GM12878 (cell line): Measurements from ENCODE around the gene EPB41L4B.

ENCODE experiments used
- CBX5 ChIP-seq: sonication (generic); IDR thresholded peaks from 2 replicates; pipeline ENCODE4 v1.6.1; 2016; ENCODE audit warnings: low read depth, moderate library complexity, mild to moderate bottlenecking, inconsistent platforms
- NFYB ChIP-seq: IDR thresholded peaks from 2 replicates; pipeline ENCODE4 v1.6.1; 2011; ENCODE audit warnings: low read depth, mild to moderate bottlenecking, low read length, improper control_type of control experiment, moderate library complexity; ENCODE audit not compliant: insufficient read depth
- NR2C2 ChIP-seq: IDR thresholded peaks from 2 replicates; pipeline ENCODE4 v1.6.1; 2011; ENCODE audit warnings: borderline replicate concordance, low read depth; ENCODE audit not compliant: control insufficient read depth, insufficient read length
- POLR2A ChIP-seq: IDR thresholded peaks from 2 replicates; pipeline ENCODE4 v1.6.1; 2011; ENCODE audit warnings: low read depth, mild to moderate bottlenecking, low read length
- RFX5 ChIP-seq: IDR thresholded peaks from 2 replicates; pipeline ENCODE4 v1.6.1; 2011; ENCODE audit warnings: low read depth, low read length, improper control_type of control experiment
- SMAD1 ChIP-seq: fragments of 450-650 bp; IDR thresholded peaks from 2 replicates; pipeline ENCODE4 v1.6.1; 2018; ENCODE audit warnings: mild to moderate bottlenecking, low read depth; ENCODE audit not compliant: partially characterized antibody
- SUZ12 ChIP-seq: fragments of 200-600 bp; sonication (generic); IDR thresholded peaks from one replicate; pipeline ENCODE4 v1.6.1; 2018; ENCODE audit warnings: antibody characterized with exemption, mild to moderate bottlenecking; ENCODE audit not compliant: unreplicated experiment
- TCF12 ChIP-seq: IDR thresholded peaks from 2 replicates; pipeline ENCODE4 v1.6.1; 2011; ENCODE audit warnings: low read depth, mild to moderate bottlenecking, low read length
- ZNF24 ChIP-seq: fragments of 450-650 bp; IDR thresholded peaks from 2 replicates; pipeline ENCODE4 v1.6.1; 2017; ENCODE audit warnings: antibody characterized with exemption, mild to moderate bottlenecking
- TF ChIP-seq, protein P1 (sequence below), 3 experiments: IDR thresholded peaks in 2 of 3; conservative IDR thresholded peaks in 1 of 3; 2 replicates each; pipeline ENCODE4 v1.5.1; 2011; ENCODE audit warnings: low read depth in 3 of 3, low read length in 3 of 3, mild to moderate bottlenecking in 3 of 3, control low read depth in 2 of 3, moderate library complexity in 2 of 3, inconsistent platforms in 1 of 3, mixed read lengths in 1 of 3; ENCODE audit not compliant: control insufficient read depth in 2 of 3, insufficient read depth in 1 of 3; ENCODE audit errors: extremely low read depth in 1 of 3

DNA sequence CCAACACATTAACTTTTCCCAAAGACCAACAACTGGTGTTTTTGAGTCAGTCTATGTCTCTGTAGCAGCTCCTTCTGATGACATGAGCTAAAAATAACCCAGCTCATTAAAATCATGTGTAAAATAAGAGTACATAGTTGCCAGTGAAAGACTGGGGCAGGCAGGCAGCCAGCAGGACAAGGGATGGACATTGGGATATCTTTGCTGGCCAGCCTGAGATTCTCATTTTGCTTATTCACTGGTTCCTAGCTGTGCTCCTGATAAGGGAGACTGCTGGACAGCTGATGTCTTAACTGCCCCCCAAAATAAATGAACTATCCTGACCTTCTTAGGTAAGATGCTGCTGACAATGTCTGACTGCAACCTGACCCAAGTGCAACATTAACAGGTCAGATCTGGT, 33.9 kb downstream of the EPB41L4B start:
- TF ChIP-seq POLR2A: no peak
- no peak for TF ChIP-seq SMAD1
- no peak for TF ChIP-seq TCF12
- no peak for TF ChIP-seq NFYB
- TF ChIP-seq SUZ12: no peak
- TF ChIP-seq NR2C2: no peak
- TF ChIP-seq ZNF24: no peak
- TF ChIP-seq, protein P1, sequence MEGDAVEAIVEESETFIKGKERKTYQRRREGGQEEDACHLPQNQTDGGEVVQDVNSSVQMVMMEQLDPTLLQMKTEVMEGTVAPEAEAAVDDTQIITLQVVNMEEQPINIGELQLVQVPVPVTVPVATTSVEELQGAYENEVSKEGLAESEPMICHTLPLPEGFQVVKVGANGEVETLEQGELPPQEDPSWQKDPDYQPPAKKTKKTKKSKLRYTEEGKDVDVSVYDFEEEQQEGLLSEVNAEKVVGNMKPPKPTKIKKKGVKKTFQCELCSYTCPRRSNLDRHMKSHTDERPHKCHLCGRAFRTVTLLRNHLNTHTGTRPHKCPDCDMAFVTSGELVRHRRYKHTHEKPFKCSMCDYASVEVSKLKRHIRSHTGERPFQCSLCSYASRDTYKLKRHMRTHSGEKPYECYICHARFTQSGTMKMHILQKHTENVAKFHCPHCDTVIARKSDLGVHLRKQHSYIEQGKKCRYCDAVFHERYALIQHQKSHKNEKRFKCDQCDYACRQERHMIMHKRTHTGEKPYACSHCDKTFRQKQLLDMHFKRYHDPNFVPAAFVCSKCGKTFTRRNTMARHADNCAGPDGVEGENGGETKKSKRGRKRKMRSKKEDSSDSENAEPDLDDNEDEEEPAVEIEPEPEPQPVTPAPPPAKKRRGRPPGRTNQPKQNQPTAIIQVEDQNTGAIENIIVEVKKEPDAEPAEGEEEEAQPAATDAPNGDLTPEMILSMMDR (IDR thresholded peaks at IDR 0.05 in 2 of 3, conservative IDR thresholded peaks at IDR 0.05 in 1 of 3; ENCODE audit: control insufficient read depth in 2 of 3, extremely low read depth in 1 of 3, insufficient read depth in 1 of 3, low read depth in 3 of 3, low read length in 3 of 3): no peak
- no peak for TF ChIP-seq RFX5
- no peak for TF ChIP-seq CBX5
